ENCODE data around the gene C19orf25. TPM values are rescaled to one million over a fixed set of nuclear protein-coding genes. Genes with fewer than 3 reads are reported as not detected.

C19orf25 gene
- polyA plus RNA-seq, 1 of the 3 experiments (the other 2 are of a cell fraction) = 25.3 TPM

GRCh38 chr19:1430246-1430645, 48.8 kb downstream of the C19orf25 start:
- H3K36me3 ChIP-seq (replicated peaks in 1 of 2; ENCODE audit: control insufficient read depth in 1 of 2, insufficient read depth in 2 of 2, low read length in 1 of 2) = peaks cover 0 to 83% of the 10 kb centered on the region in 2 experiments
- H3K9me2 ChIP-seq = no peaks in the 10 kb centered on the region
- WGBS (ENCODE audit: low lambda C conversion rate) = 94% methylated on average over 6 of the region's 14 CpGs
- H3F3A ChIP-seq (replicated peaks; ENCODE audit: insufficient read depth) = peaks cover 4% of the 10 kb centered on the region
- DNase-seq = no peak
- ChIA-PET POLR2A (no interaction called here), CTCF (interaction anchor here (0.9 to 1.6 kb wide), 2 partner anchors 15 to 396 kb away, joined by 3 read pairs; no protein-coding TSS in a partner anchor)
- no peak overlapping the region for H3K9ac ChIP-seq
- peaks cover 16% of the 10 kb centered on the region for H3K79me2 ChIP-seq (ENCODE audit: insufficient read depth)
- no peaks in the 10 kb centered on the region for H3K9me3 ChIP-seq
- no peak overlapping the region for H3K27ac ChIP-seq (ENCODE audit: low read depth in 2 of 2, low read length in 1 of 2)
- H3K4me1 ChIP-seq (ENCODE audit: control insufficient read depth in 1 of 2, insufficient read depth in 2 of 2, low read depth in 1 of 2, low read length in 1 of 2) = no peaks in the 10 kb centered on the region; a peak in 1 of 4 replicates
- peaks cover 16% of the 10 kb centered on the region; the same call in 1 of the 2 replicates for H4K20me1 ChIP-seq (ENCODE audit: insufficient read depth)
- H3K4me3 ChIP-seq (ENCODE audit: low read depth in 2 of 2, low read length in 1 of 2) = no peak overlapping the region
- TF ChIP-seq EP300 (IDR thresholded peaks at IDR 0.05; ENCODE audit: borderline replicate concordance in 1 of 2, low read depth in 1 of 2, low read length in 1 of 2) (no peak), MAX (IDR thresholded peaks at IDR 0.05; ENCODE audit: low read depth) (no peak), YY1 (IDR thresholded peaks at IDR 0.05; ENCODE audit: low read depth) (no peak)
- no peaks in the 10 kb centered on the region for H3K27me3 ChIP-seq (ENCODE audit: insufficient read depth)
- H2AFZ ChIP-seq (ENCODE audit: low read depth) = no peak overlapping the region
- no peak overlapping the region for H3K4me2 ChIP-seq

- peaks cover 0 to 84% of the 10 kb centered on the region in 2 experiments for H3K36me3 ChIP-seq (replicated peaks in 1 of 2; ENCODE audit: control insufficient read depth in 1 of 2, insufficient read depth in 2 of 2, low read length in 1 of 2)
- H2AFZ ChIP-seq (ENCODE audit: low read depth) = no peak overlapping the region
- H3K9me3 ChIP-seq = no peaks in the 10 kb centered on the region
- peaks cover 21% of the 10 kb centered on the region; the same call in 1 of the 2 replicates for H4K20me1 ChIP-seq (ENCODE audit: insufficient read depth)
- DNase-seq = no peak
- no peaks in the 10 kb centered on the region for H3K9me2 ChIP-seq
- ChIA-PET CTCF (interaction anchor here (1.2 kb wide), 1 partner anchor 8 kb away, joined by 5 read pairs; no protein-coding TSS in a partner anchor), POLR2A (no interaction called here)
- no peaks in the 10 kb centered on the region for H3K27me3 ChIP-seq (ENCODE audit: insufficient read depth)
- peaks cover 21% of the 10 kb centered on the region for H3K79me2 ChIP-seq (ENCODE audit: insufficient read depth)
- H3K4me1 ChIP-seq (ENCODE audit: control insufficient read depth in 1 of 2, insufficient read depth in 2 of 2, low read depth in 1 of 2, low read length in 1 of 2) = no peaks in the 10 kb centered on the region; a peak in 1 of 4 replicates
- H3K4me3 ChIP-seq (ENCODE audit: low read depth in 2 of 2, low read length in 1 of 2) = no peak overlapping the region
- no peak overlapping the region for H3K27ac ChIP-seq (ENCODE audit: low read depth in 2 of 2, low read length in 1 of 2)
- no peak for TF ChIP-seq POLR2AphosphoS5 (IDR thresholded peaks at IDR 0.05; ENCODE audit: low read depth, low read length)
- TF ChIP-seq PBX3 (IDR thresholded peaks at IDR 0.05) = no peak
- no peak for TF ChIP-seq USF2 (IDR thresholded peaks at IDR 0.05; ENCODE audit: borderline replicate concordance, low read depth, low read length)
- no peak for TF ChIP-seq YY1 (IDR thresholded peaks at IDR 0.05; ENCODE audit: low read depth)
- no peak for TF ChIP-seq NRF1 (IDR thresholded peaks at IDR 0.05; ENCODE audit: low read depth, low read length)
- TF ChIP-seq CTCF (IDR thresholded peaks at IDR 0.05) = no peak
- no peak overlapping the region for H3K9ac ChIP-seq
- H3K4me2 ChIP-seq = no peak overlapping the region
- 92% methylated on average over 11 of the region's 14 CpGs for WGBS (ENCODE audit: low lambda C conversion rate)
- H3F3A ChIP-seq (replicated peaks; ENCODE audit: insufficient read depth) = no peaks in the 10 kb centered on the region
These were observed 49.3 kb downstream of the C19orf25 start for GRCh38 chr19:1429750-1430149.

Measured in SK-N-SH (cell line).